Glomerular endothelial cell (primary cell): Measurements from ENCODE around the gene TMEM38A. TPM values are rescaled to one million over a fixed set of nuclear protein-coding genes. Genes with fewer than 3 reads are reported as not detected.
"Not testable (repeated sequence)": the region's sequence is repeated elsewhere in the genome, so short reads cannot be mapped to it uniquely, and the experiment has no call there.

Experiments used
- DNase-seq: peaks from one replicate; pipeline ENCODE4 v3.0.0-alpha.2; 2011; ENCODE audit warnings: low read depth, low spot score; ENCODE audit errors: extremely low read depth
- total RNA-seq: library from RNA; depleted of rRNA; stranded (reverse); fragments of >200 nt; gene quantifications from 2 replicates; pipeline ENCODE4 v1.2.3, GENCODE V29; 2015

TMEM38A gene
- total RNA-seq, 1 donor from 2014 or later: 1.2 TPM

GRCh38 chr19:16673231-16673630 lies 12.3 kb downstream of the TMEM38A start:
- no peak for DNase-seq

- DNase-seq: not testable (repeated sequence)
Measured at GRCh38 chr19:16673839-16674238, 12.9 kb downstream of the TMEM38A start.

GRCh38 chr19:16676101-16676798 lies 15.3 kb downstream of the TMEM38A start:
- DNase-seq: no peak

GRCh38 chr19:16677055-16677454 lies 16.1 kb downstream of the TMEM38A start:
- DNase-seq: no peak

GRCh38 chr19:16678498-16678897 lies 17.6 kb downstream of the TMEM38A start:
- no peak for DNase-seq

GRCh38 chr19:16679811-16680210 lies 18.9 kb downstream of the TMEM38A start:
- DNase-seq: no peak

GRCh38 chr19:16682539-16682938 lies 21.6 kb downstream of the TMEM38A start:
- DNase-seq: no peak

- DNase-seq: no peak
Measured at GRCh38 chr19:16684216-16684615, 23.3 kb downstream of the TMEM38A start.

- no peak for DNase-seq
Measured at GRCh38 chr19:16688084-16688483, 27.1 kb downstream of the TMEM38A start.

GRCh38 chr19:16698914-16699313 lies 38.0 kb downstream of the TMEM38A start:
- no peak for DNase-seq

- DNase-seq: no peak
Measured at GRCh38 chr19:16702123-16702522, 41.2 kb downstream of the TMEM38A start.

GRCh38 chr19:16703677-16704076 lies 42.7 kb downstream of the TMEM38A start:
- no peak for DNase-seq

- DNase-seq: not testable (repeated sequence)
Measured at GRCh38 chr19:16710870-16711269, 49.9 kb downstream of the TMEM38A start.

- not testable (repeated sequence) for DNase-seq
Measured at GRCh38 chr19:16712295-16712694, 51.4 kb downstream of the TMEM38A start.

GRCh38 chr19:16714702-16715287 lies 53.9 kb downstream of the TMEM38A start:
- DNase-seq: peak; percentile 16

GRCh38 chr19:16715611-16716010 lies 54.7 kb downstream of the TMEM38A start:
- no peak for DNase-seq

- DNase-seq: no peak
Measured at GRCh38 chr19:16721051-16721450, 60.1 kb downstream of the TMEM38A start.

- DNase-seq: no peak
Measured at GRCh38 chr19:16722591-16722990, 61.7 kb downstream of the TMEM38A start.

GRCh38 chr19:16726916-16727315 lies 66.0 kb downstream of the TMEM38A start:
- no peak for DNase-seq

GRCh38 chr19:16735650-16736266 lies 74.8 kb downstream of the TMEM38A start:
- not testable (repeated sequence) for DNase-seq

GRCh38 chr19:16736709-16737108 lies 75.8 kb downstream of the TMEM38A start:
- no peak for DNase-seq

- DNase-seq: no peak
Measured at GRCh38 chr19:16737911-16738310, 77.0 kb downstream of the TMEM38A start.
